ENCODE measurements around the gene OR4C13.
"Not testable (repeated sequence)": the region's sequence is repeated elsewhere in the genome, so short reads cannot be mapped to it uniquely, and the experiment has no call there.

OR4C13 gene

GRCh38 chr11:49952091-49952490 is at the start of gene OR4C13:
TSS of gene OR4C13 (plus strand) at chr11:49952391. CDS start at chr11:49952423, 32 bp downstream.
- DNase-seq (ENCODE audit: low spot score) = no peak

- not testable (repeated sequence) for DNase-seq (ENCODE audit: low spot score)
These were observed 40.7 kb upstream of the OR4C13 start for GRCh38 chr11:49911516-49911915.

GRCh38 chr11:49948701-49949100 is 3.5 kb upstream of the OR4C13 start:
- DNase-seq (ENCODE audit: low spot score) = not testable (repeated sequence)

- not testable (repeated sequence) for DNase-seq (ENCODE audit: low spot score)
These were observed 21.2 kb downstream of the OR4C13 start for GRCh38 chr11:49973439-49973838.

- DNase-seq (ENCODE audit: low spot score) = not testable (repeated sequence)
These were observed 30.2 kb downstream of the OR4C13 start, which contains the start of gene OR4C12 for GRCh38 chr11:49982435-49982834. TSS of gene OR4C12 (minus strand) at chr11:49982535. CDS start at chr11:49982501, 34 bp downstream.

- peak; percentile 45 for DNase-seq (ENCODE audit: low spot score)
These were observed 43.4 kb downstream of the OR4C13 start for GRCh38 chr11:49995565-49995964.

All from kidney tubule cell (primary cell).